Activated CD4-positive, alpha-beta T cell treated with anti-CD3 and anti-CD28 coated beads for 48 hours (primary cell): ENCODE data around the gene PIANP.
"Not testable (repeated sequence)": the region's sequence is repeated elsewhere in the genome, so short reads cannot be mapped to it uniquely, and the experiment has no call there.

Experiments used
- DNase-seq: peaks from one replicate; pipeline ENCODE4 v3.0.0-alpha.2; 2020

The PIANP gene

GRCh38 chr12:6700646-6701051 lies at the start of gene PIANP:
Gene PIANP (minus strand): TSS chr12:6700815. CDS start chr12:6698061, 2,754 bp downstream.
- DNase-seq: peak; percentile 62

GRCh38 chr12:6748761-6749160 lies 48.1 kb upstream of the PIANP start:
- DNase-seq: no peak

- DNase-seq: no peak
These were observed 46.6 kb upstream of the PIANP start for GRCh38 chr12:6747216-6747615.

GRCh38 chr12:6745741-6746525 lies 45.3 kb upstream of the PIANP start:
- DNase-seq: peak; percentile 24

GRCh38 chr12:6743300-6743699 lies 42.7 kb upstream of the PIANP start:
- peak; percentile 42 for DNase-seq

GRCh38 chr12:6742834-6743233 lies 42.2 kb upstream of the PIANP start:
- no peak for DNase-seq

- not testable (repeated sequence) for DNase-seq
These were observed 41.5 kb upstream of the PIANP start for GRCh38 chr12:6742080-6742479.

- DNase-seq: no peak
These were observed 36.1 kb upstream of the PIANP start for GRCh38 chr12:6736754-6737153.

- peak; percentile 59 for DNase-seq
These were observed 35.0 kb upstream of the PIANP start for GRCh38 chr12:6735448-6736191.

- DNase-seq: no peak
These were observed 34.1 kb upstream of the PIANP start for GRCh38 chr12:6734506-6735387.

- DNase-seq: no peak
These were observed 29.6 kb upstream of the PIANP start for GRCh38 chr12:6730169-6730568.

- no peak for DNase-seq
These were observed 28.6 kb upstream of the PIANP start for GRCh38 chr12:6729186-6729585.

- DNase-seq: no peak
These were observed 24.7 kb upstream of the PIANP start for GRCh38 chr12:6725350-6725749.

GRCh38 chr12:6724409-6724797 lies 23.8 kb upstream of the PIANP start:
- DNase-seq: no peak

- DNase-seq: peak; percentile 98
These were observed 23.2 kb upstream of the PIANP start, which contains the start of gene COPS7A for GRCh38 chr12:6723607-6724408. Gene COPS7A (plus strand): TSS chr12:6724046. CDS start chr12:6724657, 611 bp downstream.

- DNase-seq: no peak
These were observed 22.2 kb upstream of the PIANP start for GRCh38 chr12:6722863-6723262.

- DNase-seq: no peak
These were observed 16.3 kb upstream of the PIANP start for GRCh38 chr12:6716874-6717437.

- not testable (repeated sequence) for DNase-seq
These were observed 15.6 kb upstream of the PIANP start for GRCh38 chr12:6716031-6716873.

- DNase-seq: peak; percentile 50
These were observed 8.4 kb upstream of the PIANP start for GRCh38 chr12:6708960-6709394.

GRCh38 chr12:6708351-6708750 lies 7.7 kb upstream of the PIANP start:
- not testable (repeated sequence) for DNase-seq

GRCh38 chr12:6703631-6704030 lies 3.0 kb upstream of the PIANP start:
- peak; percentile 32 for DNase-seq
